Right lobe of liver (tissue), 6 donors: ENCODE results near the gene PTPN6. TPM values are rescaled to one million over a fixed set of nuclear protein-coding genes. Genes with fewer than 3 reads are reported as not detected.

Experiments used
- ATAC-seq, 4 donors: fragments of 200-7000 bp; cut with Tn5 transposase; one replicate each; pipeline ENCODE4 v1.9.1; 2020; ENCODE audit warnings: mild to moderate bottlenecking in 4 of 4, moderate library complexity in 4 of 4
- DNase-seq, 3 donors: peaks; one replicate each; pipeline ENCODE4 v3.0.0-alpha.2; 2020
- H3K27ac ChIP-seq, 3 donors: fragments of 200-600 bp; one replicate each; pipeline ENCODE4 v1.8.0; 2022
- H3K27me3 ChIP-seq, 2 donors: fragments of 200-600 bp; one replicate each; pipeline ENCODE4 v1.8.0; 2022
- H3K36me3 ChIP-seq, 4 donors: fragments of 200-600 bp; sonication (generic) in 1 of 4; one replicate each; pipeline versions ENCODE4 v1.5.1 to v1.8.0; 2017 to 2022; ENCODE audit warnings: control low read depth in 1 of 4
- H3K4me1 ChIP-seq, 4 donors: fragments of 200-600 bp; sonication (generic) in 1 of 4; one replicate each; pipeline versions ENCODE4 v1.5.1 to v1.8.0; 2017 to 2022; ENCODE audit warnings: control low read depth in 1 of 4
- H3K4me3 ChIP-seq, 3 donors: fragments of 200-600 bp; one replicate each; pipeline ENCODE4 v1.8.0; 2022
- H3K9me3 ChIP-seq, 4 donors: fragments of 200-600 bp; sonication (generic) in 1 of 4; one replicate each; pipeline versions ENCODE4 v1.5.1 to v1.8.0; 2017 to 2022; ENCODE audit warnings: control low read depth in 1 of 4
- CTCF ChIP-seq, 4 donors: fragments of 200-600 bp in 3 of 4; fragments of 450-650 bp in 1 of 4; IDR thresholded peaks; one replicate each; pipeline versions ENCODE4 v1.5.1 to v1.8.0; 2016 to 2022; ENCODE audit warnings: antibody characterized with exemption in 4 of 4, mild to moderate bottlenecking in 2 of 4
- POLR2A ChIP-seq: fragments of 450-650 bp; IDR thresholded peaks from one replicate; pipeline ENCODE4 v1.6.1; 2017; ENCODE audit warnings: antibody characterized with exemption, mild to moderate bottlenecking
- WGBS: methylation state at CpG from one replicate; pipeline ENCODE4 v1.1.6; 2018; ENCODE audit warnings: low coverage, low lambda C conversion rate; ENCODE audit not compliant: insufficient coverage; ENCODE audit errors: missing lambda C conversion rate; 5-methylcytosine and 5-hydroxymethylcytosine counted together
- intact Hi-C, 2 donors: fragments of 100-400 bp; cut with DNase I; formaldehyde crosslinking; loops; one replicate each; pipeline versions ENCODE4 v1.11.2 to v1.14.1; 2022
- long read RNA-seq: library from polyadenylated mRNA; unstranded; transcript quantifications from one replicate; pipeline ENCODE4 v2.0.0, GENCODE V29; 2019
- total RNA-seq, 6 experiments: library from RNA; depleted of rRNA in 2 of 6; stranded (reverse); fragments of >200 nt in 2 of 6; fragmentation: NEBNext Ultra II Directional in 3 of 6; extraction: Animal tissue kit (Norgen Biotek cat#: 25700) in 3 of 6; gene quantifications; one replicate each; pipeline versions ENCODE4 v1.1.0 to v1.2.4, GENCODE V29; 2016 to 2023
- donor health status: DM: no; HTN: yes; CAD: no.
- donor health status: DM: no; HTN: no; CAD: no.
- donor health status: DM: no; HTN: no; CAD: no.
- donor health status: DM: no; HTN: yes; CAD: no.
- donor health status: DM: no; HTN: yes; CAD: no.

The PTPN6 gene
- total RNA-seq, result 10 to 100 TPM; 12.1 to 30.6 (median 19.4) TPM
- long read RNA-seq, partial matches to known transcripts, result 2 of 5 reads
- long read RNA-seq, other reads (novel, unspliced or antisense), result 0 of 5 reads

GRCh38 chr12:6950811-6951540 is at the start of gene PTPN6:
Gene PTPN6 (plus strand): TSS chr12:6951356. CDS start chr12:6951513, 157 bp downstream.
- Histone ChIP-seq H3K4me3 (peak within 1 kb of the TSS; percentile 27 to 48 (median 31)), H3K4me1 (peaks cover 0 to 11% (median under 1%) of the 10 kb centered on the region in 4 donors), H3K27me3 (no peaks in the 10 kb centered on the region), H3K27ac (peak within 1 kb of the TSS; percentile 20 to 80 (median 77)), H3K36me3 (no peaks in the 10 kb centered on the region), H3K9me3 (no peaks in the 10 kb centered on the region)
- ATAC-seq (peak; percentile 2 to 29 (median 6)), DNase-seq (peak; percentile 69 to 86 (median 75))
- no peak for TF ChIP-seq CTCF (IDR thresholded peaks at IDR 0.05)
- peak; percentile 45 for TF ChIP-seq POLR2A
- intact Hi-C loops, result loop anchor here in 1 of 2 donors (10.0 kb wide), 1 partner anchor 144 kb away; the partner anchor contains the start of gene C1R
- 40% methylated on average over 4 of the region's 25 CpGs for WGBS

GRCh38 chr12:6902448-6902847 is 48.7 kb upstream of the PTPN6 start:
- TF ChIP-seq CTCF (IDR thresholded peaks at IDR 0.05) (no peak), POLR2A (no peak)
- no peak overlapping the region for H3K4me3 ChIP-seq
- H3K27ac ChIP-seq, result no peak overlapping the region
- intact Hi-C loops, result no loop called here
- H3K9me3 ChIP-seq, result no peaks in the 10 kb centered on the region
- ATAC-seq (no peak), DNase-seq (no peak)
- H3K36me3 ChIP-seq, result no peaks in the 10 kb centered on the region
- H3K4me1 ChIP-seq, result no peaks in the 10 kb centered on the region
- WGBS, result 57% methylated on average over 4 of the region's 4 CpGs
- no peaks in the 10 kb centered on the region for H3K27me3 ChIP-seq

- DNase-seq (no peak), ATAC-seq (no peak)
- intact Hi-C loops, result no loop called here
- H3K4me1 ChIP-seq, result no peaks in the 10 kb centered on the region
- H3K36me3 ChIP-seq, result no peaks in the 10 kb centered on the region
- no peaks in the 10 kb centered on the region for H3K9me3 ChIP-seq
- H3K4me3 ChIP-seq, result no peak overlapping the region
- WGBS, result 92% methylated on average over 1 of the region's 1 CpG
- no peak overlapping the region for H3K27ac ChIP-seq
- no peak for TF ChIP-seq CTCF (IDR thresholded peaks at IDR 0.05)
- no peak for TF ChIP-seq POLR2A
- no peaks in the 10 kb centered on the region for H3K27me3 ChIP-seq
Measured at GRCh38 chr12:6903722-6904121, 47.4 kb upstream of the PTPN6 start.

GRCh38 chr12:6904280-6905276 is 46.6 kb upstream of the PTPN6 start, which contains the start of gene LRRC23:
Gene LRRC23 (plus strand): TSS chr12:6904822. CDS start chr12:6905634, 812 bp downstream.
- Histone ChIP-seq H3K9me3 (no peaks in the 10 kb centered on the region), H3K4me1 (no peaks in the 10 kb centered on the region), H3K27me3 (no peaks in the 10 kb centered on the region), H3K4me3 (peak within 1 kb of the TSS; percentile 48 to 65 (median 59)), H3K27ac (peak within 1 kb of the TSS in 2 of 3 donors; percentile 27 to 35), H3K36me3 (no peaks in the 10 kb centered on the region)
- DNase-seq (peak; percentile 96 to 99 (median 98)), ATAC-seq (peak; percentile 97 to 98 (median 98))
- intact Hi-C loops, result no loop called here
- no peak for TF ChIP-seq POLR2A
- 5% methylated on average over 34 of the region's 34 CpGs for WGBS
